ENCODE results near the gene COA4.

COA4 gene

GRCh38 chr11:73876424-73877310 lies at the start of gene COA4, which contains the start of gene PAAF1:
COA4 (minus strand) TSS chr11:73876846; CDS start chr11:73873378, 3,468 bp downstream.
PAAF1 (plus strand) TSS chr11:73876999; CDS start chr11:73877022, 23 bp downstream.
- DNase-seq, result peak; percentile 98

- DNase-seq, result no peak
These were observed 44.5 kb upstream of the COA4 start for GRCh38 chr11:73921180-73921579.

GRCh38 chr11:73916435-73916834 lies 39.8 kb upstream of the COA4 start:
- DNase-seq, result no peak

- no peak for DNase-seq
These were observed 37.6 kb upstream of the COA4 start for GRCh38 chr11:73914284-73914683.

- DNase-seq, result no peak
These were observed 36.8 kb upstream of the COA4 start for GRCh38 chr11:73913472-73913871.

GRCh38 chr11:73912026-73912425 lies 35.4 kb upstream of the COA4 start:
- DNase-seq, result no peak

- peak; percentile 71 for DNase-seq
These were observed 30.5 kb upstream of the COA4 start for GRCh38 chr11:73907191-73907590.

GRCh38 chr11:73902303-73902702 lies 25.7 kb upstream of the COA4 start:
- DNase-seq, result no peak

- DNase-seq, result no peak
These were observed 18.2 kb upstream of the COA4 start for GRCh38 chr11:73894725-73895335.

- DNase-seq, result peak; percentile 58
These were observed 16.4 kb upstream of the COA4 start for GRCh38 chr11:73893041-73893440.

- DNase-seq, result no peak
These were observed 12.9 kb upstream of the COA4 start for GRCh38 chr11:73889536-73889935.

- no peak for DNase-seq
These were observed 12.4 kb upstream of the COA4 start for GRCh38 chr11:73889019-73889418.

GRCh38 chr11:73888244-73888643 lies 11.6 kb upstream of the COA4 start:
- DNase-seq, result no peak

- no peak for DNase-seq
These were observed 7.2 kb upstream of the COA4 start for GRCh38 chr11:73883856-73884255.

GRCh38 chr11:73880449-73880848 lies 3.8 kb upstream of the COA4 start:
- DNase-seq, result peak; percentile 44

GRCh38 chr11:73878771-73879170 lies 2.1 kb upstream of the COA4 start:
- no peak for DNase-seq

- peak; percentile 19 for DNase-seq
These were observed 806 bp downstream of the COA4 start for GRCh38 chr11:73875840-73876239.

- DNase-seq, result no peak
These were observed 1.3 kb downstream of the COA4 start for GRCh38 chr11:73875380-73875779.

- DNase-seq, result no peak
These were observed 3.8 kb downstream of the COA4 start for GRCh38 chr11:73872749-73873357.

- DNase-seq, result no peak
These were observed 6.4 kb downstream of the COA4 start for GRCh38 chr11:73870261-73870660.

GRCh38 chr11:73869332-73869949 lies 7.2 kb downstream of the COA4 start:
- DNase-seq, result peak; percentile 88

GRCh38 chr11:73866586-73866996 lies 10.1 kb downstream of the COA4 start:
- DNase-seq, result no peak

GRCh38 chr11:73866095-73866579 lies 10.5 kb downstream of the COA4 start:
- peak; percentile 25 for DNase-seq

Measured in hematopoietic multipotent progenitor cell treated with erythropoietin and hydrocortisone succinate and interleukin-3 and kit ligand, for 8 days (in vitro differentiated cells).